Activated naive CD4-positive, alpha-beta T cell (primary cell): Measurements from ENCODE around the gene ZDHHC9.

Source experiments
- DNase-seq, 4 experiments: peaks; one replicate each; lab custom pipeline; 2025; lab: John Stamatoyannopoulos, UW

ZDHHC9 gene

GRCh38 chrX:129818123-129818522 lies 25.6 kb downstream of the ZDHHC9 start:
- no peak for DNase-seq

- DNase-seq = no peak
Measured at GRCh38 chrX:129813662-129814368, 29.9 kb downstream of the ZDHHC9 start.

- no peak for DNase-seq
Measured at GRCh38 chrX:129808829-129809796, 34.6 kb downstream of the ZDHHC9 start.

- DNase-seq = no peak
Measured at GRCh38 chrX:129808158-129808828, 35.4 kb downstream of the ZDHHC9 start.

GRCh38 chrX:129804806-129805205 lies 38.9 kb downstream of the ZDHHC9 start:
- no peak for DNase-seq

- DNase-seq = no peak
Measured at GRCh38 chrX:129802863-129803262, 40.8 kb downstream of the ZDHHC9 start.

GRCh38 chrX:129800186-129800585 lies 43.5 kb downstream of the ZDHHC9 start:
- DNase-seq = no peak

- no peak for DNase-seq
Measured at GRCh38 chrX:129798888-129799287, 44.8 kb downstream of the ZDHHC9 start.

- no peak for DNase-seq
Measured at GRCh38 chrX:129798456-129798855, 45.2 kb downstream of the ZDHHC9 start.

GRCh38 chrX:129797251-129797906 lies 46.3 kb downstream of the ZDHHC9 start:
- DNase-seq = no peak

- no peak for DNase-seq
Measured at GRCh38 chrX:129795584-129795983, 48.1 kb downstream of the ZDHHC9 start.

- DNase-seq = no peak
Measured at GRCh38 chrX:129793604-129794191, 50.0 kb downstream of the ZDHHC9 start.

GRCh38 chrX:129792586-129793291 lies 50.9 kb downstream of the ZDHHC9 start:
- DNase-seq = no peak

- DNase-seq = no peak
Measured at GRCh38 chrX:129791961-129792570, 51.6 kb downstream of the ZDHHC9 start.

GRCh38 chrX:129791336-129791735 lies 52.4 kb downstream of the ZDHHC9 start:
- DNase-seq = no peak

- DNase-seq = no peak
Measured at GRCh38 chrX:129790808-129791207, 52.9 kb downstream of the ZDHHC9 start.

- no peak for DNase-seq
Measured at GRCh38 chrX:129790146-129790545, 53.5 kb downstream of the ZDHHC9 start.

GRCh38 chrX:129788527-129788926 lies 55.2 kb downstream of the ZDHHC9 start:
- DNase-seq = no peak

GRCh38 chrX:129787336-129788055 lies 56.2 kb downstream of the ZDHHC9 start:
- no peak for DNase-seq

GRCh38 chrX:129786210-129786651 lies 57.5 kb downstream of the ZDHHC9 start:
- DNase-seq = no peak
